HepG2 (cell line): ENCODE data around the gene ZC3H4. TPM values are rescaled to one million over a fixed set of nuclear protein-coding genes. Genes with fewer than 3 reads are reported as not detected.
A peak's percentile ranks its signal among the peaks of the same experiment; 100 is the strongest.

Experiments
- AGO2 ChIP-seq: fragments of 200-400 bp; formaldehyde crosslinking; optimal IDR thresholded peaks from 2 replicates; pipeline ENCODE3; 2017; ENCODE audit warnings: mild to moderate bottlenecking, low read depth, low read length, moderate library complexity
- FOXC1 ChIP-seq: sonication (generic); formaldehyde crosslinking; IDR thresholded peaks from 2 replicates; pipeline ENCODE4 v1.8.0; 2022; ENCODE audit warnings: mild to moderate bottlenecking, missing genetic modification reagents, borderline replicate concordance
- HIVEP1 ChIP-seq: sonication (generic); formaldehyde crosslinking; IDR thresholded peaks from 2 replicates; pipeline ENCODE4 v1.4.0; 2020; ENCODE audit warnings: mild to moderate bottlenecking, missing genetic modification reagents
- TBP ChIP-seq: sonication (generic); formaldehyde crosslinking; IDR thresholded peaks from 2 replicates; pipeline ENCODE4 v1.5.0; 2020; ENCODE audit warnings: missing genetic modification reagents
- TRIM24 ChIP-seq: sonication (generic); formaldehyde crosslinking; IDR thresholded peaks from 2 replicates; pipeline ENCODE4 v1.8.0; 2022; ENCODE audit warnings: mild to moderate bottlenecking, missing genetic modification reagents
- ZBTB14 ChIP-seq: sonication (generic); formaldehyde crosslinking; IDR thresholded peaks from 2 replicates; pipeline ENCODE4 v1.4.0; 2020; ENCODE audit warnings: missing genetic modification reagents
- ZNF121 ChIP-seq: sonication (generic); formaldehyde crosslinking; IDR thresholded peaks from 2 replicates; pipeline ENCODE4 v1.5.0; 2020; ENCODE audit warnings: mild to moderate bottlenecking, missing genetic modification reagents
- ZNF251 ChIP-seq: sonication (generic); formaldehyde crosslinking; IDR thresholded peaks from 2 replicates; pipeline ENCODE4 v1.9.0; 2021; ENCODE audit warnings: mild to moderate bottlenecking, missing genetic modification reagents
- ZNF282 ChIP-seq: fragments of 450-650 bp; IDR thresholded peaks from 2 replicates; pipeline ENCODE4 v1.6.1; 2018; ENCODE audit not compliant: partially characterized antibody
- ZNF318 ChIP-seq: sonication (generic); formaldehyde crosslinking; IDR thresholded peaks from 2 replicates; pipeline ENCODE4 v1.4.0; 2020; ENCODE audit warnings: mild to moderate bottlenecking, missing genetic modification reagents
- ZNF646 ChIP-seq: sonication (generic); formaldehyde crosslinking; IDR thresholded peaks from 2 replicates; pipeline ENCODE4 v1.9.0; 2021; ENCODE audit warnings: mild to moderate bottlenecking, missing genetic modification reagents
- polyA plus RNA-seq, 8 experiments: library from polyadenylated mRNA; depleted of rRNA in 3 of 8; stranded (reverse) in 7 of 8; unstranded in 1 of 8; fragments of >200 nt; fragmentation: Illumina TruSeq in 4 of 8; extraction: Trizol in 4 of 8; gene quantifications; 2 replicates each; pipeline versions ENCODE4 v1.2.1 to v1.2.3, GENCODE V29; 2011 to 2016; ENCODE audit warnings: low read depth in 4 of 8, missing spikeins in 1 of 8, mixed read lengths in 1 of 8; ENCODE audit not compliant: insufficient read depth in 1 of 8
- total RNA-seq, 5 experiments: library from RNA; depleted of rRNA; stranded (reverse); fragments of >200 nt; fragmentation: Illumina TruSeq; extraction: Trizol; gene quantifications; 2 replicates each; pipeline ENCODE4 v1.2.3, GENCODE V29; 2016; ENCODE audit warnings: low read depth in 1 of 5

Gene ZC3H4
- total and polyA plus RNA-seq, 2 of the 13 experiments (the other 11 are each of a cell fraction or from before 2014, with no cell fraction given), result 1.8 to 10.7 TPM

DNA sequence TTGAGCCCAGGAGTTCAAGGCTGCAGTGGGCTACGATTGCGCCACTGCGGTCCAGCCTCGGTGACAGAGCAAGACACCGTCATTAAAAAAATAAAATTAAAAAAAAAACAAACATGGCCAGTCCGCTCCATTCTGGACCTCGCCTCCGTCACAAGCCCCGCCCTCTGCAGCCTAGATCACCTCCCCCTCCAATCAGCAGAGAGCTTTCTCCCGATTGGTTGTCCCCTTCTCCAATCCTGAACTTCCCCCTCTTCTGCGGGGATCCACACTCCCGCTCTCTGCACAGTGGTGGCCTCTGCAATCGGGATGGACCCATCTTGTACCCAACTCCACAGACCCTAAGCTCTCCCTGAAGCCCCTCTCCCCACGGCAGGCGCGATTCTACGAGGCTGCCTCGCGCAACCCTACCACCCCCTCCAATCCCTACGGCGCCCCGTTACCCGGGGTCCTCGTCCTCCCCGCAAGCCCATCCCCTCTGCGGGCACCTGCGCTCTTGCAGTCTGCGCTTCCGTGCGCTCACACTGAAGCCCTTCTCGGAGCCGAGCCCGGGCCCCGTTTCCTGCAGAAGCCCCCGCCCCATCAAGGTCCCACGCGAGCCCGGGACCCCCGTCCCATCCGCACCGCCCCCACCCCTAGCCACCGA lies 65.7 kb downstream of the ZC3H4 start (continued):
- TF ChIP-seq ZNF282 (no peak), TBP (no peak), ZNF646 (CRISPR knock-in tag) (no peak), FOXC1 (0 out of 2 replicates have a peak, but pooled peaks have one; percentile 51), ZNF318 (CRISPR knock-in tag) (no peak), ZNF121 (CRISPR knock-in tag) (no peak), HIVEP1 (no peak), AGO2 (peak; percentile 70), ZBTB14 (CRISPR knock-in tag) (no peak), TRIM24 (CRISPR knock-in tag) (no peak), ZNF251 (CRISPR knock-in tag) (no peak)
